ENCODE results near the gene FAXC. TPM values are rescaled to one million over a fixed set of nuclear protein-coding genes. Genes with fewer than 3 reads are reported as not detected.
"Not testable (repeated sequence)": the region's sequence is repeated elsewhere in the genome, so short reads cannot be mapped to it uniquely, and the experiment has no call there.

Gene FAXC
- total RNA-seq, 1 donor from 2014 or later, result 6.6 TPM

DNA sequence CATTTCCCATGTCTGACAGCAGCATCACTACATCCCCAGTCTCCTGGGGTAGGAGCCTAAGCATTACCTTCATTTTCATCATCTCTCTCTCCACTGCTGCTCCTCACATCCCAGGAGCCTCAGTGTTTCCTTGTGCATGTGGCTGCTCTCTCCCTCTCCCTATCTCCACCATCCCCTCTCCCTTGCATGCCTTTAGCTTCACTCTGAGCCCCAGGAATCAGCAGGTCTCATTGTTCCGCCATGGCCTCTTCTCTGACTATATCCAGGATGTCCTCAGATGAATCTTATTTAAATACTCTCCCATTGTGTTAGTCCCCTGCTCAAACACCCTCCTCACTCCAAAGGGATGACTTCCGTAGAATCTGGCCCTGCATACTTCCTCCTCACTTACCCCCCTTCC lies 79.4 kb downstream of the FAXC start:
- TF ChIP-seq, protein P1, sequence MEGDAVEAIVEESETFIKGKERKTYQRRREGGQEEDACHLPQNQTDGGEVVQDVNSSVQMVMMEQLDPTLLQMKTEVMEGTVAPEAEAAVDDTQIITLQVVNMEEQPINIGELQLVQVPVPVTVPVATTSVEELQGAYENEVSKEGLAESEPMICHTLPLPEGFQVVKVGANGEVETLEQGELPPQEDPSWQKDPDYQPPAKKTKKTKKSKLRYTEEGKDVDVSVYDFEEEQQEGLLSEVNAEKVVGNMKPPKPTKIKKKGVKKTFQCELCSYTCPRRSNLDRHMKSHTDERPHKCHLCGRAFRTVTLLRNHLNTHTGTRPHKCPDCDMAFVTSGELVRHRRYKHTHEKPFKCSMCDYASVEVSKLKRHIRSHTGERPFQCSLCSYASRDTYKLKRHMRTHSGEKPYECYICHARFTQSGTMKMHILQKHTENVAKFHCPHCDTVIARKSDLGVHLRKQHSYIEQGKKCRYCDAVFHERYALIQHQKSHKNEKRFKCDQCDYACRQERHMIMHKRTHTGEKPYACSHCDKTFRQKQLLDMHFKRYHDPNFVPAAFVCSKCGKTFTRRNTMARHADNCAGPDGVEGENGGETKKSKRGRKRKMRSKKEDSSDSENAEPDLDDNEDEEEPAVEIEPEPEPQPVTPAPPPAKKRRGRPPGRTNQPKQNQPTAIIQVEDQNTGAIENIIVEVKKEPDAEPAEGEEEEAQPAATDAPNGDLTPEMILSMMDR (IDR thresholded peaks at IDR 0.05), result no peak
- no peak for TF ChIP-seq POLR2AphosphoS5 (IDR thresholded peaks at IDR 0.05; ENCODE audit: insufficient read depth in 1 of 2, low read depth in 1 of 2)
- no peak for TF ChIP-seq POLR2A (IDR thresholded peaks at IDR 0.05)
- no peaks in the 10 kb centered on the region for H3K36me3 ChIP-seq
- no peaks in the 10 kb centered on the region for H3K9me3 ChIP-seq
- H3K27me3 ChIP-seq, result no peaks in the 10 kb centered on the region
- intact Hi-C loops (cut with DNase I), result no loop called here
- H3K4me3 ChIP-seq, result no peak overlapping the region
- no peak for DNase-seq (ENCODE audit: extremely low spot score in 2 of 2)
- no peak overlapping the region for H3K27ac ChIP-seq
- no peaks in the 10 kb centered on the region for H3K4me1 ChIP-seq

DNA sequence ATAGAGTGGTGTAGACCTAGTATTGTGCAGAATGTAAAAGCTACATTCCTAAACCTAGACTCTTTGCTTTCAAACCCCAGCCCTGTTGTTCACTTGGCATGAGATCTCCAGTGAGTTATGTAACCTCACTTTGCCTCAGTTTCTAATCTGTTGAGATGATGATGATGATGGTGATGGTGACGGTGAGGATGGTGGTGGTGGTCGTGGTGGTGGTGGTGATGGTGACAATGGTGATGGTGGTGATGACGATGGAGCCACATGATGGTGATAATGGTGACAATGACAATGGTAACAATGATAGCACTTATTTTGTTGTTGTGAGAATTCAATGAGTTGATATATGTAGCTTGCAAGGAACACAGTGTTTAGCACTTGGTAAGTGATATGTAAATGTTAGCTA lies 80.3 kb downstream of the FAXC start:
- Histone ChIP-seq H3K4me1 (no peaks in the 10 kb centered on the region), H3K27me3 (no peaks in the 10 kb centered on the region), H3K27ac (no peak overlapping the region), H3K36me3 (no peaks in the 10 kb centered on the region), H3K4me3 (no peak overlapping the region), H3K9me3 (no peaks in the 10 kb centered on the region)
- no peak for DNase-seq (ENCODE audit: extremely low spot score in 2 of 2)
- intact Hi-C loops (cut with DNase I), result no loop called here
- TF ChIP-seq, protein P1 (IDR thresholded peaks at IDR 0.05), result no peak
- TF ChIP-seq POLR2A (IDR thresholded peaks at IDR 0.05) (no peak), POLR2AphosphoS5 (IDR thresholded peaks at IDR 0.05; ENCODE audit: insufficient read depth in 1 of 2, low read depth in 1 of 2) (no peak)

- H3K4me1 ChIP-seq; H3K36me3 ChIP-seq; H3K9me3 ChIP-seq; H3K27me3 ChIP-seq; DNase-seq (ENCODE audit: extremely low spot score in 2 of 2); H3K4me3 ChIP-seq; H3K27ac ChIP-seq; intact Hi-C loops (cut with DNase I): not testable (repeated sequence)
These were observed 82.5 kb downstream of the FAXC start for GRCh38 chr6:99266996-99267395.

DNA sequence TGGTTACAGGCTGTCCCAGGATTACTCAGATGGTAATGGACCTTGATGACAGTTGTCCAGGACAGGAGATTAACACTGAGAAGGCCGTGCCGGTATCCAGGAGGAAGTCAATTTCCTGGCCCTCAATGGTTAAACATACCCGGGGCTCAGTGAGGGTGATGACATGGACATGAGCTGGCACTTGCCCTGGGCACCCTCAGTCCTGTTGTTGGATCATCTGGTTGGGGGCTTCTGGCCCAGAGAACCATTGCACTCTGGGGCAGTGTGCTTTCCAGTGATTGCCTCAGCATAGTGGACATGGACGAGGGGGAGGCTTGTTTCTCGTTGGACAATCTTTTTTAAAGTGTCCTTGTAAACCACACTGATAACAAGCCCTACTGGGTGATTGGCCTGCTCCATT lies 84.0 kb downstream of the FAXC start:
- H3K27me3 ChIP-seq; H3K9me3 ChIP-seq; intact Hi-C loops (cut with DNase I): not testable (repeated sequence)

GRCh38 chr6:99254616-99255550 lies 94.6 kb downstream of the FAXC start:
- Histone ChIP-seq H3K4me3 (no peak overlapping the region), H3K9me3 (no peaks in the 10 kb centered on the region), H3K27ac (no peak overlapping the region), H3K4me1 (no peaks in the 10 kb centered on the region), H3K27me3 (no peaks in the 10 kb centered on the region), H3K36me3 (no peaks in the 10 kb centered on the region)
- DNase-seq (ENCODE audit: extremely low spot score in 2 of 2), result no peak
- TF ChIP-seq, protein P1 (IDR thresholded peaks at IDR 0.05), result no peak
- no peak for TF ChIP-seq POLR2AphosphoS5 (IDR thresholded peaks at IDR 0.05; ENCODE audit: insufficient read depth in 1 of 2, low read depth in 1 of 2)
- no peak for TF ChIP-seq POLR2A (IDR thresholded peaks at IDR 0.05)
- intact Hi-C loops (cut with DNase I), result no loop called here

More for the DNA sequence above, 84.0 kb downstream of the FAXC start:
- DNase-seq (ENCODE audit: extremely low spot score in 2 of 2); H3K4me1 ChIP-seq; H3K36me3 ChIP-seq; H3K4me3 ChIP-seq; H3K27ac ChIP-seq: not testable (repeated sequence)

DNA sequence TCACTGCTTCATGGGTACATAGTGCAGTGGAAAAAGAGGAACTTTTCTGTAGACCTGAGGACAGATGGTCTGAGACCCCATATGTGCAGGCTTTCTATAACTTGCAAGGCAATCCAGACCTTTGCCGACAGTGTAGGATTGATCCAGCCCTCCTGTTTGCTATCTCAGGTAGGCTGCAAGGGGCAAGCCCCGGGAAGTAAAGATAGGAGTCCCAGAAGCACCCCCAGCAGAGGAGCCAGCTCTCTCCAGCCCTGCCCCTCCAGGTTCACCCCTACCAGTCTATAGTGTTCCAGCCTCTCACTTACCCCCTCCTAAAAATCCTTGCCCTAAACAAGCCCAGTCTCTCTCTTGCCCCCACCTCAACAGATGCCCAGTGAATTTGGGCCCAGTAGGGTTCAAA lies 96.2 kb downstream of the FAXC start:
- Histone ChIP-seq H3K4me1 (no peaks in the 10 kb centered on the region), H3K27ac (no peak overlapping the region), H3K4me3 (no peak overlapping the region), H3K36me3 (no peaks in the 10 kb centered on the region), H3K9me3 (no peaks in the 10 kb centered on the region), H3K27me3 (no peaks in the 10 kb centered on the region)
- no peak for DNase-seq (ENCODE audit: extremely low spot score in 2 of 2)
- TF ChIP-seq, protein P1 (IDR thresholded peaks at IDR 0.05), result no peak
- intact Hi-C loops (cut with DNase I), result no loop called here
